Right cardiac atrium (tissue), 5 donors: Measurements from ENCODE around the gene EPB41. TPM values are rescaled to one million over a fixed set of nuclear protein-coding genes. Genes with fewer than 3 reads are reported as not detected.
A peak's percentile ranks its signal among the peaks of the same experiment; 100 is the strongest.
"Not testable (repeated sequence)": the region's sequence is repeated elsewhere in the genome, so short reads cannot be mapped to it uniquely, and the experiment has no call there.

Experiments used
- ATAC-seq, 2 donors: fragments of 200-7000 bp; cut with Tn5 transposase; one replicate each; pipeline versions ENCODE4 v1.8.0 to v1.9.1; 2020; ENCODE audit warnings: moderate library complexity in 2 of 2, mild to moderate bottlenecking in 1 of 2
- DNase-seq, 3 donors: peaks; one replicate each; pipeline ENCODE4 v3.0.0-alpha.2; 2020
- H3K27ac ChIP-seq: one replicate; pipeline ENCODE4 v1.5.1; 2013; ENCODE audit warnings: mild to moderate bottlenecking, low read length, control low read depth, moderate library complexity
- H3K27me3 ChIP-seq: one replicate; pipeline ENCODE4 v1.6.1; 2013; ENCODE audit not compliant: control insufficient read depth, insufficient read depth
- H3K4me1 ChIP-seq: one replicate; pipeline ENCODE4 v1.6.1; 2013; ENCODE audit warnings: low read length; ENCODE audit not compliant: control insufficient read depth, insufficient read depth
- H3K4me3 ChIP-seq: one replicate; pipeline ENCODE4 v1.5.1; 2013; ENCODE audit warnings: low read length, control low read depth
- H3K9me3 ChIP-seq: one replicate; pipeline ENCODE4 v1.6.1; 2013; ENCODE audit warnings: low read length; ENCODE audit not compliant: control insufficient read depth
- WGBS: extraction: QIAGEN DNeasy Blood & Tissue Kit; methylation state at CpG from one replicate; pipeline ENCODE4 v1.1.7; 2013; 5-methylcytosine and 5-hydroxymethylcytosine counted together
- intact Hi-C, 4 donors: fragments of 100-400 bp; cut with DNase I; formaldehyde crosslinking; loops; one replicate each; pipeline versions ENCODE4 v1.11.0 to v1.14.0; 2022 to 2023
- polyA plus RNA-seq: library from polyadenylated mRNA; stranded (reverse); fragments of 200-250 nt; gene quantifications from one replicate; pipeline ENCODE4 v1.2.3, GENCODE V29; 2013
- total RNA-seq, 4 donors: library from RNA; stranded (reverse); fragmentation: NEBNext Ultra II Directional; extraction: Animal tissue kit (Norgen Biotek cat#: 25700); gene quantifications; one replicate each; pipeline ENCODE4 v1.2.1, GENCODE V29; 2021
- donor health status: healthy with polysubstance abuse.
- donor health status: DM: no; HTN: yes; CAD: no.
- donor health status: DM: no; HTN: no; CAD: no.
- donor health status: DM: no; HTN: yes; CAD: no; lungs with severe emphysema.
- donor health status: DM: yes; HTN: yes; CAD: no.

Gene EPB41
- total and polyA plus RNA-seq, 5 donors, result 8.9 to 21.1 (median 17.1) TPM

- no peaks in the 10 kb centered on the region for H3K27me3 ChIP-seq
- ATAC-seq (peak; percentile 1), DNase-seq (peak; percentile 36 to 78 (median 73))
- no peaks in the 10 kb centered on the region for H3K9me3 ChIP-seq
- WGBS, result 9% methylated on average over 69 of the region's 70 CpGs
- H3K27ac ChIP-seq, result peak overlapping the region; percentile 54
- peak overlapping the region; percentile 70 for H3K4me3 ChIP-seq
- intact Hi-C loops, result loop anchor here in 3 of 4 donors (5.0 to 10.0 kb wide), 3 partner anchors 52 to 62 kb away; partner anchors contain the start of gene SRSF4 (in 2 of the 3)
- no peaks in the 10 kb centered on the region for H3K4me1 ChIP-seq
Observed at GRCh38 chr1:29123053-29123886, 208.9 kb downstream of the EPB41 start.

DNA sequence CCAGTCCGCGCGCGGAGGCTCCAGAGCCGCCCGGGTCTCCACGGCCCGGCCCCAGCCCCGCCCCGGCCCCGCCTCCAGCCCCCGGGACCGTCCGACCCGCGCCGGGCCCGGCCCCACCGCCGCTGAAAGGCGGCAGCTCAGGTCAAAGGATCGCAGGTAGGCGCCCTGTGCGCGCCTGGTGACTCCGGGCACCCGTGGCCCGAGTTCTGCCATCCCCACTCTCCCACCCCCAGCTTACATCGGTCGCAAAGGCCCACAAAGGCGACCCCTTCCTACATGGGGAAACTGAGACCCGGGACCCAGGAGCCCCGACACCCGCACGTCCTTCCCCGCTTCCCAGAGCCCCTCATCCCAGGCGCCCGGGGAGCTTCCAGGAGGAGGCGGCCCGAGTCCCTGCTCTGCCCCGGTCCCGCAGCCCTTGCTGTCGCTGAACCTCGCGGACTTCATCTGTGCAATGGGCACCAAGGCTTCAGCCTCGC is 209.6 kb downstream of the EPB41 start, which contains the start of gene TMEM200B:
Gene TMEM200B, minus strand, starts transcription at position 17 of the 479 bp plus-strand sequence. CDS start 2,075 bp downstream, outside the sequence.
- ATAC-seq (peak; percentile 30 to 42), DNase-seq (peak; percentile 27 to 72 (median 65))
- under 1% methylated on average over 46 of the region's 46 CpGs for WGBS
- Histone ChIP-seq H3K27ac (peak within 1 kb of the TSS; percentile 86), H3K27me3 (no peaks in the 10 kb centered on the region), H3K4me1 (no peaks in the 10 kb centered on the region), H3K9me3 (no peaks in the 10 kb centered on the region), H3K4me3 (peak within 1 kb of the TSS; percentile 70)
- intact Hi-C loops, result loop anchor here in 3 of 4 donors (5.0 to 10.0 kb wide), 3 partner anchors 51 to 61 kb away; partner anchors contain the start of gene SRSF4 (in 2 of the 3)

- 4% methylated on average over 84 of the region's 85 CpGs for WGBS
- peak; percentile 87 to 95 (median 94) for DNase-seq
- no peaks in the 10 kb centered on the region for H3K9me3 ChIP-seq
- H3K4me1 ChIP-seq, result no peaks in the 10 kb centered on the region
- intact Hi-C loops, result loop anchor here in 3 of 4 donors (5.0 to 10.0 kb wide), 3 partner anchors 50 to 60 kb away; partner anchors contain the start of gene SRSF4 (in 2 of the 3)
- peak overlapping the region; percentile 86 for H3K27ac ChIP-seq
- peak overlapping the region; percentile 70 for H3K4me3 ChIP-seq
- ATAC-seq, result peak; percentile 79 to 81
- H3K27me3 ChIP-seq, result no peaks in the 10 kb centered on the region
Observed at GRCh38 chr1:29124366-29125236, 210.2 kb downstream of the EPB41 start.

DNA sequence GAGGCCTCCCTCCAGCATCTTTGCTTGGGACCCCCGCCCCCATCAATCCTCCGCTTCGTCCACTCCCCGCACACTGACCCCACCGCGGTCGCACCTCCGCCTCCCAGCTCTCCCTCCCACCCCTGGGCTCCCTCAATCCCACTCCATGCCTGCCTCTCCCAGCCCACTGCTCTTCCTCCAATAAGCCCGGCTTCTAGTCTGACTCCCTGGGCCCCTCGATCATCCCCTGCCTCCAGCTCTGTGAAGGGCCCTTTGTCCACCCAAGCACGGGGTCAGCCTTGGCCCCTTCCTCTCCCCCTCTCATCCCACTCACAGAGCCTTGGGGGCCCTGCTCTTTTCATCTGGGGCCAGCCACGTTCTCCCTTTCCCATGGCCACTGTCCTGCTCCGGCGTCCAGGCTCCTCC is 210.9 kb downstream of the EPB41 start:
- Histone ChIP-seq H3K27me3 (no peaks in the 10 kb centered on the region), H3K4me1 (no peaks in the 10 kb centered on the region), H3K9me3 (no peaks in the 10 kb centered on the region)

DNA sequence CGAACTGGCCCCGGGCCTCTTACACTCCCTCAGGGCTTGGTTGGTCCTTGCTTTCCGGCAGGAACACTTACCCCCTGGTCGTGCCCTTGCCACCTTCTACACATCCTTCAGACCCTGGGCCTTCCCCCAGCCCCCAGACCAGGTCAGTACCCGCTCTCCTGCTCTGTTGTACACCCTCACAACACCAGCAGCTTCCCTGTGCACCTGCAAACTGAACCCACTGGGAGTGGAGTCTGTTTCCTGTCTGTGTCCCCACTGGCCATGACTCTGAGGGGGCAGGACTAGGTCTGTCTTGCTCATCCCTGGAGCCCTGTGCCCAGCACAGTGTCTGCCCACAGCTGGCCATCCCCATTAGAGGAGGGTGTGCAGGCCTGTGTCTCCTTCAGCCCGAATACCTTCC is 211.4 kb downstream of the EPB41 start:
- intact Hi-C loops, result loop anchor here in 2 of 4 donors (10.0 kb wide), 2 partner anchors 49 to 59 kb away; partner anchors contain the start of gene SRSF4 (in 1 of the 2)
- Histone ChIP-seq H3K4me1 (no peaks in the 10 kb centered on the region), H3K4me3 (no peak overlapping the region), H3K9me3 (no peaks in the 10 kb centered on the region), H3K27me3 (no peaks in the 10 kb centered on the region), H3K27ac (no peak overlapping the region)
- DNase-seq, result no peak
- 89% methylated on average over 6 of the region's 6 CpGs for WGBS
- no peak for ATAC-seq

More for the DNA sequence above, 210.9 kb downstream of the EPB41 start:
- WGBS, result 68% methylated on average over 14 of the region's 14 CpGs
- ATAC-seq (no peak), DNase-seq (no peak)
- intact Hi-C loops, result loop anchor here in 2 of 4 donors (10.0 kb wide), 2 partner anchors 50 to 60 kb away; partner anchors contain the start of gene SRSF4 (in 1 of the 2)
- Histone ChIP-seq H3K4me3 (peak overlapping the region; percentile 70), H3K27ac (peak overlapping the region; percentile 86)

DNA sequence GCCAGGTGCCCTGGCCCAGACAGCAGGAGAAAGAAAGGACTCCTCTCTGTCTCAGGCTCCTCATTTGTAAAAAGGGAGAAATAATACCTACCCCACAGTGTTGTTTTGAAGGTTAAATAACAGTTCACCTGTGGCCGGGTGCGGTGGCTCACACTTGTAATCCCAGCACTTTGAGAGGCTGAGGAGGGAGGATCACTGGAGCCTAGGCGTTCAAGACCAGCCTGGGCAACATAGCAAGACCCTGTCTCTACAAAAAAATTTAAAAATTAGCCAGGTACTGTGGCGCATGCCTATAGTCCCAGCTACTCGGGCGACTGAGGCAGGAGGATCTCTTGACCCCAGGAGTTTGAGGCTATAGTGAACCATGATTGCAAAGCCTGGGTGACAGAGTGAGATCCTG is 211.8 kb downstream of the EPB41 start:
- H3K4me3 ChIP-seq, result no peak overlapping the region
- intact Hi-C loops, result loop anchor here in 2 of 4 donors (10.0 kb wide), 2 partner anchors 49 to 59 kb away; partner anchors contain the start of gene SRSF4 (in 1 of the 2)
- H3K27ac ChIP-seq, result no peak overlapping the region
- no peaks in the 10 kb centered on the region for H3K27me3 ChIP-seq
- no peak for ATAC-seq
- WGBS, result 98% methylated on average over 6 of the region's 6 CpGs
- no peaks in the 10 kb centered on the region for H3K4me1 ChIP-seq
- H3K9me3 ChIP-seq, result no peaks in the 10 kb centered on the region
- DNase-seq, result no peak

- H3K27me3 ChIP-seq, result no peaks in the 10 kb centered on the region
- H3K4me3 ChIP-seq, result no peak overlapping the region
- H3K27ac ChIP-seq, result no peak overlapping the region
- 89% methylated on average over 6 of the region's 6 CpGs for WGBS
- no peaks in the 10 kb centered on the region for H3K9me3 ChIP-seq
- ATAC-seq (no peak), DNase-seq (no peak)
- H3K4me1 ChIP-seq, result no peaks in the 10 kb centered on the region
- intact Hi-C loops, result loop anchor here in 2 of 4 donors (10.0 kb wide), 2 partner anchors 46 to 56 kb away; partner anchors contain the start of gene SRSF4 (in 1 of the 2)
Observed at GRCh38 chr1:29128739-29129138, 214.4 kb downstream of the EPB41 start.

DNA sequence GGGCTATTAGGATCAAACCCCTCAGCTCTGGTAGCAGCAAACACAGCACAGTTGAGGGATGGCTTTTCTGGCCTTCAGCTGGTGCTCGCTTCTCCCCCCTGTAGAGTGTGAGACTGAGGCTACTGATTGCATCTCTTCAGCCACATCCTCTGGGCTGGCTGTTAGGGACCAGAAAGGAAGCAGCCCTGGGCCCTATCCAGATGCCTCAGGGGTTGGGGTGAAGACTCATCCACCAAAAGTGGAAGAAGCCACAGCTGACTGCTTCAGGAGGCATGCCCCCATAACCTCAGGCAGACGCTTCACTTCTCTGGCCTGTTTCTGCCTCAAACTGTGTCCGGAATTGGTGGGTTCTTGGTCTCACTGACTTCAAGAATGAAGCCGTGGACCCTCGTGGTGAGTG is 215.5 kb downstream of the EPB41 start:
- WGBS, result 85% methylated on average over 5 of the region's 5 CpGs
- no peaks in the 10 kb centered on the region for H3K4me1 ChIP-seq
- no peak for ATAC-seq
- H3K4me3 ChIP-seq, result no peak overlapping the region
- H3K9me3 ChIP-seq, result no peaks in the 10 kb centered on the region
- intact Hi-C loops, result loop anchor here in 2 of 4 donors (10.0 kb wide), 2 partner anchors 45 to 55 kb away; partner anchors contain the start of gene SRSF4 (in 1 of the 2)
- no peaks in the 10 kb centered on the region for H3K27me3 ChIP-seq
- H3K27ac ChIP-seq, result no peak overlapping the region
- DNase-seq, result no peak

DNA sequence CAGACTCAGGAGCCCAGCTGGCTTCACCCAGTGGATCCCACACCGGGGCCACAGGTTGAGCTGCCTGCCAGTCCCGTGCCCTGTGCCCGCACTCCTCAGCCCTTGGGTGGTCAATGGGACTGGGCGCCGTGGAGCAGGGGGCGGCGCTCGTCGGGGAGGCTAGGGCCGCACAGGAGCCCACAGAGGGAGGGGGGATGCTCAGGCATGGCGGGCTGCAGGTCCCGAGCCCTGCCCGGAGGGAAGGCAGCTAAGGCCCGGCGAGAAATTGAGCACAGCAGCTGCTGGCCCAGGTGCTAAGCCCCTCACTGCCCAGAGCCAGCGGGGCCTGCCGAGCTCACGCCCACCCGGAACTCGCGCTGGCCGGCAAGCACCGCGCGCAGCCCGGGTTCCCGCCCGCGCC is 216.7 kb downstream of the EPB41 start:
- H3K27me3 ChIP-seq, H3K4me3 ChIP-seq, H3K9me3 ChIP-seq, H3K4me1 ChIP-seq, H3K27ac ChIP-seq, ATAC-seq, intact Hi-C loops: not testable (repeated sequence)
- 97% methylated on average over 29 of the region's 29 CpGs for WGBS
- peak in 1 of 3 donors; percentile 24 for DNase-seq
